ENCODE results near the gene MEI4. TPM values are rescaled to one million over a fixed set of nuclear protein-coding genes. Genes with fewer than 3 reads are reported as not detected.

MEI4 gene
- total and polyA plus RNA-seq, 4 donors = not detected

GRCh38 chr6:77626426-77626825, 26.4 kb upstream of the MEI4 start:
- Histone ChIP-seq H3K27me3 (ENCODE audit: control insufficient read depth in 3 of 3, insufficient read depth in 3 of 3, low read length in 2 of 3) (no peaks in the 10 kb centered on the region), H3K27ac (ENCODE audit: low read depth in 1 of 2, low read length in 1 of 2) (no peak overlapping the region), H3K9ac (ENCODE audit: insufficient read depth in 1 of 2, low read length in 2 of 2) (no peak overlapping the region), H3K9me3 (ENCODE audit: control insufficient read depth in 4 of 4, insufficient read depth in 3 of 4, low read length in 3 of 4) (no peaks in the 10 kb centered on the region), H3K4me3 (no peak overlapping the region), H3K4me1 (ENCODE audit: control insufficient read depth in 5 of 5, insufficient read depth in 5 of 5, low read length in 5 of 5) (peaks cover 0 to 11% (median 0%) of the 10 kb centered on the region in 5 donors), H3K36me3 (ENCODE audit: control insufficient read depth in 4 of 4, insufficient read depth in 4 of 4, low read length in 4 of 4) (no peaks in the 10 kb centered on the region)
- no peak for DNase-seq
- no peak for TF ChIP-seq CTCF (IDR thresholded peaks at IDR 0.05; ENCODE audit: control extremely low read depth, extremely low read depth)
- WGBS, 2 donors = 79 to 97% methylated on average over 1 of the region's 1 CpG
- no peak for ATAC-seq (ENCODE audit: insufficient read depth, low FRiP score)

- no peak overlapping the region for H3K4me3 ChIP-seq
- 78 to 83% methylated on average over 2 of the region's 2 CpGs for WGBS, 2 donors
- H3K27me3 ChIP-seq (ENCODE audit: control insufficient read depth in 3 of 3, insufficient read depth in 3 of 3, low read length in 2 of 3) = no peaks in the 10 kb centered on the region
- no peaks in the 10 kb centered on the region for H3K36me3 ChIP-seq (ENCODE audit: control insufficient read depth in 4 of 4, insufficient read depth in 4 of 4, low read length in 4 of 4)
- no peak overlapping the region for H3K27ac ChIP-seq (ENCODE audit: low read depth in 1 of 2, low read length in 1 of 2)
- ATAC-seq (ENCODE audit: insufficient read depth, low FRiP score) (no peak), DNase-seq (no peak)
- TF ChIP-seq CTCF (IDR thresholded peaks at IDR 0.05; ENCODE audit: control extremely low read depth, extremely low read depth) = no peak
- H3K9ac ChIP-seq (ENCODE audit: insufficient read depth in 1 of 2, low read length in 2 of 2) = no peak overlapping the region
- no peaks in the 10 kb centered on the region for H3K9me3 ChIP-seq (ENCODE audit: control insufficient read depth in 4 of 4, insufficient read depth in 3 of 4, low read length in 3 of 4)
- peaks cover 0 to 5% (median 0%) of the 10 kb centered on the region in 5 donors for H3K4me1 ChIP-seq (ENCODE audit: control insufficient read depth in 5 of 5, insufficient read depth in 5 of 5, low read length in 5 of 5)
Observed at GRCh38 chr6:77630014-77630413, 22.8 kb upstream of the MEI4 start.

- no peak for TF ChIP-seq CTCF (IDR thresholded peaks at IDR 0.05; ENCODE audit: control extremely low read depth, extremely low read depth)
- H3K4me1 ChIP-seq (ENCODE audit: control insufficient read depth in 5 of 5, insufficient read depth in 5 of 5, low read length in 5 of 5) = no peaks in the 10 kb centered on the region
- ATAC-seq (ENCODE audit: insufficient read depth, low FRiP score) (no peak), DNase-seq (no peak)
- 76 to 84% methylated on average over 1 of the region's 1 CpG for WGBS, 2 donors
- H3K4me3 ChIP-seq = no peak overlapping the region
- H3K9ac ChIP-seq (ENCODE audit: insufficient read depth in 1 of 2, low read length in 2 of 2) = no peak overlapping the region
- no peaks in the 10 kb centered on the region for H3K9me3 ChIP-seq (ENCODE audit: control insufficient read depth in 4 of 4, insufficient read depth in 3 of 4, low read length in 3 of 4)
- H3K36me3 ChIP-seq (ENCODE audit: control insufficient read depth in 4 of 4, insufficient read depth in 4 of 4, low read length in 4 of 4) = no peaks in the 10 kb centered on the region
- H3K27me3 ChIP-seq (ENCODE audit: control insufficient read depth in 3 of 3, insufficient read depth in 3 of 3, low read length in 2 of 3) = no peaks in the 10 kb centered on the region
- H3K27ac ChIP-seq (ENCODE audit: low read depth in 1 of 2, low read length in 1 of 2) = no peak overlapping the region
Observed at GRCh38 chr6:77633471-77633870, 19.4 kb upstream of the MEI4 start.

GRCh38 chr6:77633993-77634715, 18.7 kb upstream of the MEI4 start:
- DNase-seq = no peak
- H3K9ac ChIP-seq (ENCODE audit: insufficient read depth in 1 of 2, low read length in 2 of 2) = no peak overlapping the region
- H3K27me3 ChIP-seq (ENCODE audit: control insufficient read depth in 3 of 3, insufficient read depth in 3 of 3, low read length in 2 of 3) = no peaks in the 10 kb centered on the region
- H3K4me1 ChIP-seq (ENCODE audit: control insufficient read depth in 5 of 5, insufficient read depth in 5 of 5, low read length in 5 of 5) = no peaks in the 10 kb centered on the region
- no peak overlapping the region for H3K27ac ChIP-seq (ENCODE audit: low read depth in 1 of 2, low read length in 1 of 2)
- no peaks in the 10 kb centered on the region for H3K9me3 ChIP-seq (ENCODE audit: control insufficient read depth in 4 of 4, insufficient read depth in 3 of 4, low read length in 3 of 4)
- 94 to 95% methylated on average over 1 of the region's 1 CpG for WGBS, 2 donors
- no peak for TF ChIP-seq CTCF (IDR thresholded peaks at IDR 0.05; ENCODE audit: control extremely low read depth, extremely low read depth)
- no peak overlapping the region for H3K4me3 ChIP-seq
- ATAC-seq (ENCODE audit: insufficient read depth, low FRiP score) = no peak
- H3K36me3 ChIP-seq (ENCODE audit: control insufficient read depth in 4 of 4, insufficient read depth in 4 of 4, low read length in 4 of 4) = no peaks in the 10 kb centered on the region

Measured in lung (tissue), 12 donors.